ENCODE results near the gene TTYH2.

TTYH2 gene

GRCh38 chr17:74272731-74273201, 59.4 kb downstream of the TTYH2 start:
- TF ChIP-seq USF1 (IDR thresholded peaks at IDR 0.05), result no peak
- TF ChIP-seq EGR1 (IDR thresholded peaks at IDR 0.05), result no peak
- TF ChIP-seq ZBTB7A (IDR thresholded peaks at IDR 0.05; ENCODE audit: low read depth), result no peak
- no peak for TF ChIP-seq CREB1 (IDR thresholded peaks at IDR 0.05; ENCODE audit: low read depth)
- no peak for TF ChIP-seq REST (IDR thresholded peaks at IDR 0.05; ENCODE audit: low read depth)
- no peak for TF ChIP-seq MAX (IDR thresholded peaks at IDR 0.05)
- TF ChIP-seq RAD21 (IDR thresholded peaks at IDR 0.05; ENCODE audit: low read depth), result no peak

GRCh38 chr17:74274060-74274708, 60.8 kb downstream of the TTYH2 start, which contains the start of gene DNAI2:
Gene DNAI2 (plus strand): TSS chr17:74274234. CDS start chr17:74281818, 7,584 bp downstream.
- TF ChIP-seq NFIC (IDR thresholded peaks at IDR 0.05) (no peak), ZBTB7A (IDR thresholded peaks at IDR 0.05; ENCODE audit: low read depth) (no peak), TAF1 (IDR thresholded peaks at IDR 0.05; ENCODE audit: low read depth) (no peak), RAD21 (IDR thresholded peaks at IDR 0.05; ENCODE audit: low read depth) (no peak), YY1 (IDR thresholded peaks at IDR 0.05; ENCODE audit: low read depth) (no peak), USF1 (IDR thresholded peaks at IDR 0.05) (no peak), CREB1 (IDR thresholded peaks at IDR 0.05; ENCODE audit: low read depth) (no peak), REST (IDR thresholded peaks at IDR 0.05; ENCODE audit: low read depth) (no peak), CEBPB (IDR thresholded peaks at IDR 0.05) (no peak), EGR1 (IDR thresholded peaks at IDR 0.05) (no peak), TEAD4 (IDR thresholded peaks at IDR 0.05) (no peak), MAX (IDR thresholded peaks at IDR 0.05) (no peak), EP300 (IDR thresholded peaks at IDR 0.05; ENCODE audit: borderline replicate concordance) (no peak), FOXM1 (IDR thresholded peaks at IDR 0.05; ENCODE audit: borderline replicate concordance, low read depth) (no peak), TCF12 (IDR thresholded peaks at IDR 0.05; ENCODE audit: low read depth) (no peak)

- no peak for TF ChIP-seq YY1 (IDR thresholded peaks at IDR 0.05; ENCODE audit: low read depth)
Measured at GRCh38 chr17:74274709-74275340, 61.5 kb downstream of the TTYH2 start.

- TF ChIP-seq EP300 (IDR thresholded peaks at IDR 0.05; ENCODE audit: borderline replicate concordance), result no peak
- no peak for TF ChIP-seq FOXM1 (IDR thresholded peaks at IDR 0.05; ENCODE audit: borderline replicate concordance, low read depth)
- TF ChIP-seq REST (IDR thresholded peaks at IDR 0.05; ENCODE audit: low read depth), result no peak
- TF ChIP-seq TCF12 (IDR thresholded peaks at IDR 0.05; ENCODE audit: low read depth), result no peak
- TF ChIP-seq MAX (IDR thresholded peaks at IDR 0.05), result no peak
- TF ChIP-seq TEAD4 (IDR thresholded peaks at IDR 0.05), result no peak
- no peak for TF ChIP-seq CEBPB (IDR thresholded peaks at IDR 0.05)
- no peak for TF ChIP-seq NFIC (IDR thresholded peaks at IDR 0.05)
- TF ChIP-seq EGR1 (IDR thresholded peaks at IDR 0.05), result no peak
- no peak for TF ChIP-seq ZBTB7A (IDR thresholded peaks at IDR 0.05; ENCODE audit: low read depth)
- no peak for TF ChIP-seq USF1 (IDR thresholded peaks at IDR 0.05)
- TF ChIP-seq CREB1 (IDR thresholded peaks at IDR 0.05; ENCODE audit: low read depth), result no peak
- TF ChIP-seq RAD21 (IDR thresholded peaks at IDR 0.05; ENCODE audit: low read depth), result no peak
- TF ChIP-seq YY1 (IDR thresholded peaks at IDR 0.05; ENCODE audit: low read depth), result no peak
- TF ChIP-seq TAF1 (IDR thresholded peaks at IDR 0.05; ENCODE audit: low read depth), result no peak
Measured at GRCh38 chr17:74276051-74276476, 62.7 kb downstream of the TTYH2 start.
